DMS114 treated with DMSO at 0.1 percent for 48 hours (cell line): ENCODE data around the gene MANF.
A peak's percentile ranks its signal among the peaks of the same experiment; 100 is the strongest.
"Not testable (repeated sequence)": the region's sequence is repeated elsewhere in the genome, so short reads cannot be mapped to it uniquely, and the experiment has no call there.

ENCODE experiments used
- DNase-seq: peaks from one replicate; lab custom pipeline; 2025; ENCODE audit not compliant: unreplicated experiment; lab: John Stamatoyannopoulos, UW

The MANF gene

GRCh38 chr3:51371943-51372557, 13.0 kb upstream of the MANF start:
- peak; percentile 41 for DNase-seq

DNA sequence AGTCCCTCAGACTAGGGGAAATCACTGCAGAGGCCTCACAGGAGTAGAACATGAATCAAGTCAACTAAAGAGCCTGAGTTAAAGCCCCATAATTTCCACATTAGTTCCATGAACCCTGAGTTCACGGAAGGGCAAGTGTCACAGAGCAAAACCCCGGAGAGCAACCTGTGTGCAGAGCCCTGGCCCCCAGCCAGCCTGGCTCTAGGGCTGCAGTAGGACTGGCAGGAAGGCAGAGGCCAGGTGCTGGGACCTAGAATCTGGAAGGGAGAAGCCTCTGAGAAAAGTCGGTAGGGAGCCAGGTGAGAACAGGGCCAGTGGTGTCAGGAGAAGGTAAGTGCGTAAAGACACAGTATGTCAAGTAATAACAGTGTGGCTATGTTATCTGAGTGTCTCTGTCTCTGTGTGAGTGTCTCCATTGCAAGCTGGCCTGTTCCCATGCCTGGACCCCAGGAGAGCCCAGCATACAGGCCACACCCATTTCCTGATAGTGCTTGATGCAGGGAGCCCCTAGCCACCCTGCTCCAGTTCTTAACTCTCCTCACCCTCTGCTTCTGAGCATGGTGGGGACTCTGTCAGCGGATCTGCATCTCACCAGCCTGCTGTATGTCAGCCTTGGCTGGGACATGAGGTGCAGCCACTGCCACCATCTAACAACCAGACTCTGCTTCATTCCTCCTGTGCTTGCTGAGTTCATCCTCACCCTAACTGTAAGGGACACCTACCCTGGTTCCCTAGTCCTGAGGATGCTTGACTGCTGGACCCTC, 11.3 kb upstream of the MANF start:
- no peak for DNase-seq

DNA sequence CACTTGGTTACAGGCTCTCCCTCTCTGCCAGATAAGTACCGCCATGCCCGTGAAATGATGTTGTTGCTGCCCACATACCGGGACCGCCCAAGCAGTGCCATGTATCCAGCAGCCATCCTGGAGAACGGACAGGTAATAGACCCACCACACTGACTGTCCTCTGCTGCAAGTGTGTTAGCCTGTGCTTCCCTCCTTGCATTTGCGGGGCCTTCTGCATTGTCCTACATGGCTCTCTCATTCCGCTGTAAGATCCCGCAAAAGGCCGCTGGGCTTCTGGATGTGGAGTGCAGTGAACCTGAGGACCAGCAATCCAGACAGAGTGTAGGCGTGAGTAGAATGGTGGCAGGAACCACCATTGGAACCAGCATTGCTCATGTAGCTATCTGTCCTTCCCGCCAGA, 10.6 kb upstream of the MANF start:
- no peak for DNase-seq

GRCh38 chr3:51375136-51375535, 10.0 kb upstream of the MANF start:
- DNase-seq: no peak

GRCh38 chr3:51375571-51375970, 9.5 kb upstream of the MANF start:
- no peak for DNase-seq

GRCh38 chr3:51378065-51378464, 7.0 kb upstream of the MANF start:
- DNase-seq: no peak

- DNase-seq: no peak
Measured at GRCh38 chr3:51378726-51379125, 6.4 kb upstream of the MANF start.

DNA sequence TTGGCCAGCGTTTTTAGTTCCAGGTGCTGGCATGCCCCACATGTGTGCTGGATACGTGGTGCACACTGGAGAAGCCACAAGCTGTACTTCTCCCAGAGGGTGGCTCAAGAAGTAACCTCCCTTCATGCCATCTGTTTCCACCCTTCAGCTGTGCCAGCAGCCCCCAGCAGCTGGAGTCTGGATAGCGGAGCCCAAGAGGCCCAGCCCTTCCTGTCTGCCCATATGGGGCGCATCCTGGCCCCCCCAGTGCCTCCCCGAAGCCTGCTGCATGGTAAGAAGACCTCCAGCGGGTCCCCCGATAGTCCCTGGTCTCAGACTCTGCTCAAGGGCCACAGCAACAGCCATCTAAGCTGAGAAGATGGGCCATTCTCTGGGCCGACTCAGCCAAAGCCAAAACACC, 5.8 kb upstream of the MANF start:
- DNase-seq: no peak

DNA sequence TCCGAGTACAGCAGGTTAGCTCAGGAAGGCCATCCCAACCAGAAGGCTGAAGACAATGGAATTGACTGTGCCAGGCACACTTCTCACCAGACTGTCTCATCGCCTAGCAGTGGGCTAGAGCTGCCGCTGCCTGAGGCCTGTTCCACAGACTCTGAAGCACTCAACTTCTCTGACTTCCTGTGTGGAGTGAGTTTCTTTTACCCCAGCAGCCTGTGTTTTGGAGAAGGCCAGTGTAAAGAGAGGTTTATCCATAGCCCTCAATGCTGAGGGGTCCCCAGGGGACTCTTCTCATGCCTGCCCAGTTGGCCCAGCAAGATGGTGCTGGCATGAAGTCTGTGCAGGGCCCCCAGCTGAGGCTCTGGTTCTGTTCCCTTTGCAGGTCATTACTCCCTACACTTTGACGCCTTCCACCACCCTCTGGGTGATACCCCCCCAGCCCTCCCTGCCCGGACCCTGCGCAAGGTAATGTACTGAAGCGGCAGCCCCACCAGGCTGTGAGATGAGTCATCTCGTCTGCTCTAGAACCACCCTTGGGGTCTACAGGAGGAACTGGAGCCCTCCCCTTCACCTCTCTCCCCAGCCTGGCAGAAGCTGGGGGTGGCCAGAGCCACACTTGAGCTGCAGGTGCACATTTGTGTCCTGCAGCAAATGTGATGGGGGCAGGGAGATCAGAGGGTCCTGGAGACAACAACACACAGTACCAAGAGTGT, 5.2 kb upstream of the MANF start:
- no peak for DNase-seq

DNA sequence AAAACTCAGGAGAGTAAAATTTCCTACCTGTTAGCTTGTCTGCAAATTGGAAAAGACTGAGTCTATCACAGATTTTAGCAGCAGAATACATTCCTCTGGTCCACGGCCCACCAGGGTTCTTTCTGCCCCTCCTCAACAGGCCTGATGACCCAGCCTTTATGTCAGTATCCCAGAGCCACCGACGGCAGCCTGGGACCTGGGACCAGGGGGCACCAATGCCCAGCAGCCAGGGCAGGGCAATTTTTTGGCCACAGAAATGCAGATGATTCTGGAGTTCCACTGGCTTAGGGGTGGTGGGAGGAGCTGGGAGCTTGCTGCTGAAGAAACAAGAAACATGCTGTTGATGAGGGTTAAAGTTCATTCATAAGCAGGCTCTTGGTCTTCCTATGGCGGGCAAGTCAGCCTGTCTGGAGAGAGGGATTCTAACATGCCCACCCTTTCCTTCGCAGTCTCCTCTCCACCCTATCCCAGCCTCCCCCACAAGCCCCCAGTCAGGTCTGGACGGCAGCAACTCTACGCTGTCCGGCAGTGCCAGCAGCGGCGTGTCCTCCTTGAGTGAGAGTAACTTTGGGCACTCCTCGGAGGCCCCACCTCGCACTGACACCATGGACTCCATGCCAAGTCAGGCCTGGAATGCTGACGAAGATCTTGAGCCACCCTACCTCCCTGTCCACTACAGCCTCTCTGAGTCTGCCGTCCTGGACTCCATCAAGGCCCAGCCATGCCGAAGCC, 4.3 kb upstream of the MANF start:
- DNase-seq: no peak

- DNase-seq: no peak
Measured at GRCh38 chr3:51381333-51381705, 3.8 kb upstream of the MANF start.

- DNase-seq: no peak
Measured at GRCh38 chr3:51382076-51382745, 2.9 kb upstream of the MANF start.

DNA sequence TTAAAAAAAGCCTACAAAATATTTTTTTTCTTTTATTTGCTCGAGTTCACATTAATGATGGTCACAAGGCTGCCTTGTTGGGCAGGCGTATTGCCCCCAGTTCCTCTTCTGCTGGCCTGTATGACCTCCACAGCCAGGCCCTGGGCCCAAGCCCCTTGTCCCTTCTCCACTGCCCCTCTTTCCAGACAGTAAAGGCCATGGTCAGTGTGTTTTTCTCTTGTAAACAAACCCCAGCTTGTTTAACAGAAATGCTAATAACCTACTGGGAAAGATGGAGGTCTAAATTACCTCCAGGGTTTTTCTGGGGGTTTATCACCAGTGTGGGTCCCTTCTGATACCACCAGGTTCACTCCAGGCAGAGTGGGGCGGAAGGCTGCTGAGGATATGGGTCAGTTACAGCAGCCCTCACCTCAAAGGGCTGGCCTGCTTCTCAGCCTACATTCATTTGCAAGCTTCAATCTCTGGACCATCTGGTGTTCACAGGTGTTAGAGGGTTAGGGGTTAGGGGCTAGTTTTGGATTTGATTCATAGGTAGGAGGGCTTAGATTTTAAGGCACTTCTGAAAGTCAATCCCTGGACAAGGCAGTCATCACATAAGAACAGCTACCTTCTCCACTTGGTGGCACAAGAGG, 2.0 kb upstream of the MANF start:
- no peak for DNase-seq

DNA sequence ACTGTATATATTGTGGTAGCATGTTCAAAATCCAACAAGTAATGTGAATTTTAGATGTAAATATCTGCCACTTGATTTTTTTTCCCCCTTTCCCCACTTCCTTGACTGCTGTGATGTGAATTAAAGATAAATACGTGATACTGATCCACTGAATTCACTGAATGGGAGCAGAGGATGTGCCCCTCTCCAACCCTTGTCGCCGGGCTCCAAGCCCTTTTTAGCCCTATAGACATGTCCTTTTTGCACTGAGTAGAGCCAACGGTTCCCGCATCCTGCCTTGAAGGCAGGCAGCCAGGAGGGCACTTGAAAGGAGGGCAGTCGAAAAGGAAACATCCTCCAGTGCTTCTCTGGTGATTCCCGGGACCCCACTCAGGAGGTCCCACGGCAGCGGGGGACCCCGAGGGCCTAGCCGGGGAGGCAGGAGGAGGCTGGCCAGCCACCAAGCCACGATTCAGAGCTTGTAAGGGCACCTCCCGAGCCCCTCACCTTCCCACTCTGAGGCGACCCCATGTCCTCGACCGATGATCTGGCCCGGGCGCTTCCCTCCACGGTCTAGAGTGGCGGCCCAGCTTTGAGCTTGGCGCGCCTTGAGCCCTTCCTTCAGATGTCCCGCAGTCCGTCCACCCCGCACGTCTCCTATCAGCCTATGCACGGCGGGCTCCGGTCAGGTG, 901 bp upstream of the MANF start:
- DNase-seq: no peak

DNA sequence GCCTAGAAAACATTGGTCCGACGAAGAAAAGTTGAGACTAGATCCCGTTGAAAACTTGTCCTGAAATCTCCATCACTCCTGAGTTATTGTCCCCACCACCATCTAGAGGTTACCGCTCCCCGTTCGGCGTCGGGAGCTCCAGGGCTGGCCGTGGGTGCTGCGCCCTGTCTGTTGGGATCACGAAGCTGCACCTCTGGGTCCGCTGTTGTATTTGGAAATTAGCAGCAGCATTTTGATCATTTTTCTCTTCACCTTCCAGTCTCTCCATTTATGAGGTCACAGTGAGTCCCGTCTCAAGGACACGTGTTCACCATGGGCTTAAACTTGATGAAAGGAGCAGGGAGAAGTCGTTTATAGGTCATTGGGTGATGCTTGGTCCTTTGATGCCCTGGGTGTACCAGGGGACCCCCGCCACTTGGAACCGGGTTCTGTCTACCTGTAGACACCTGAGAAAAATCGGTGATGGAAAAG, 565 bp downstream of the MANF start:
- no peak for DNase-seq

- no peak for DNase-seq
Measured at GRCh38 chr3:51386159-51386851, 1.2 kb downstream of the MANF start.

DNA sequence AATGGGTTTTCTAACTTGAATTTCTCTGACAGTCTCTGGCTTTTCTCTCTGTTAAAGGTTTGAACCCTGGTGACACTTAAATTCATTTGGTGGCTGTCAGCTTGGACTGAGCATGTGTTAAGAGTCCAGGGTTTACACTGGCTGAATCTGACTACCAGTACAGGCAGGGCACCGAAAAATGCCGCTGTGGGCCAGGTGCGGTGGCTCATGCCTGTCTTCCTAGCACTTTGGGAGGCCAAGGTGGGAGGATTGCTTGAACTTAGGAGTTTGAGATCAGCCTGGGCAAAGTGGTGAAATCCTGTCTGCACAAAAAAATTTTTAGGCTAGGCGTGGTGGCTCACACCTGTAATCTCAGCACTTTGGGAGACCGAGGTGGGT, 1.8 kb downstream of the MANF start:
- no peak for DNase-seq

GRCh38 chr3:51387281-51387680, 2.2 kb downstream of the MANF start:
- DNase-seq: not testable (repeated sequence)

- peak; percentile 41 for DNase-seq
Measured at GRCh38 chr3:51388286-51389029, 3.4 kb downstream of the MANF start.
